Measurements from ENCODE around the gene SLC8A2. TPM values are rescaled to one million over a fixed set of nuclear protein-coding genes. Genes with fewer than 3 reads are reported as not detected.
"Not testable (repeated sequence)": the region's sequence is repeated elsewhere in the genome, so short reads cannot be mapped to it uniquely, and the experiment has no call there.

Gene SLC8A2
- total and polyA plus RNA-seq, 9 donors, result 0.07 to 1.3 (median 0.39) TPM; not detected in 3

GRCh38 chr19:47389150-47389556 is 82.5 kb downstream of the SLC8A2 start:
- H3K27me3 ChIP-seq, result no peaks in the 10 kb centered on the region
- H3K36me3 ChIP-seq, result no peaks in the 10 kb centered on the region
- no peak for TF ChIP-seq POLR2A (IDR thresholded peaks at IDR 0.05)
- no peak for TF ChIP-seq CTCF (IDR thresholded peaks at IDR 0.05)
- no peak for TF ChIP-seq EP300 (IDR thresholded peaks at IDR 0.05)
- no peaks in the 10 kb centered on the region for H3K9me3 ChIP-seq
- no peaks in the 10 kb centered on the region for H3K4me1 ChIP-seq (ENCODE audit: insufficient read depth)
- 76 to 77% (median 76%) methylated on average over 9 of the region's 9 CpGs for WGBS, 3 donors
- H3K4me3 ChIP-seq, result no peak overlapping the region
- H3K27ac ChIP-seq, result no peak overlapping the region
- no peak for DNase-seq
- intact Hi-C loops (cut with DNase I), result no loop called here

GRCh38 chr19:47388721-47389120 is 83.0 kb downstream of the SLC8A2 start:
- H3K27me3 ChIP-seq; H3K4me1 ChIP-seq (ENCODE audit: insufficient read depth); intact Hi-C loops (cut with DNase I); DNase-seq; H3K9me3 ChIP-seq; H3K27ac ChIP-seq; H3K36me3 ChIP-seq; H3K4me3 ChIP-seq: not testable (repeated sequence)
- WGBS, 3 donors, result 89 to 91% (median 91%) methylated on average over 5 of the region's 5 CpGs

GRCh38 chr19:47387623-47388022 is 84.1 kb downstream of the SLC8A2 start:
- 61 to 86% (median 69%) methylated on average over 3 of the region's 3 CpGs for WGBS, 3 donors
- H3K27me3 ChIP-seq; intact Hi-C loops (cut with DNase I); H3K36me3 ChIP-seq; H3K4me1 ChIP-seq (ENCODE audit: insufficient read depth); DNase-seq; H3K9me3 ChIP-seq; H3K4me3 ChIP-seq; H3K27ac ChIP-seq: not testable (repeated sequence)

GRCh38 chr19:47386582-47386981 is 85.1 kb downstream of the SLC8A2 start:
- 81 to 83% (median 82%) methylated on average over 12 of the region's 12 CpGs for WGBS, 3 donors
- H3K27me3 ChIP-seq; H3K27ac ChIP-seq; H3K36me3 ChIP-seq; H3K4me3 ChIP-seq; intact Hi-C loops (cut with DNase I); H3K4me1 ChIP-seq (ENCODE audit: insufficient read depth); H3K9me3 ChIP-seq; DNase-seq: not testable (repeated sequence)

GRCh38 chr19:47384533-47384932 is 87.2 kb downstream of the SLC8A2 start:
- H3K9me3 ChIP-seq; H3K27ac ChIP-seq; DNase-seq; H3K4me3 ChIP-seq; intact Hi-C loops (cut with DNase I); H3K27me3 ChIP-seq; H3K4me1 ChIP-seq (ENCODE audit: insufficient read depth); H3K36me3 ChIP-seq: not testable (repeated sequence)
- WGBS, 3 donors, result 66 to 87% (median 73%) methylated on average over 4 of the region's 4 CpGs

- intact Hi-C loops (cut with DNase I); H3K36me3 ChIP-seq; H3K27ac ChIP-seq; H3K4me1 ChIP-seq (ENCODE audit: insufficient read depth); H3K9me3 ChIP-seq; DNase-seq; H3K4me3 ChIP-seq; H3K27me3 ChIP-seq: not testable (repeated sequence)
- 65 to 77% (median 69%) methylated on average over 5 of the region's 5 CpGs for WGBS, 3 donors
Measured at GRCh38 chr19:47383890-47384289, 87.8 kb downstream of the SLC8A2 start.

GRCh38 chr19:47381653-47382279 is 89.9 kb downstream of the SLC8A2 start:
- Histone ChIP-seq H3K4me1 (ENCODE audit: insufficient read depth) (no peaks in the 10 kb centered on the region), H3K9me3 (no peaks in the 10 kb centered on the region), H3K27me3 (no peaks in the 10 kb centered on the region), H3K4me3 (no peak overlapping the region), H3K27ac (no peak overlapping the region), H3K36me3 (no peaks in the 10 kb centered on the region)
- intact Hi-C loops (cut with DNase I), result no loop called here
- DNase-seq, result no peak
- 79 to 87% (median 85%) methylated on average over 7 to 11 of the region's 11 CpGs for WGBS, 3 donors
- no peak for TF ChIP-seq POLR2A (IDR thresholded peaks at IDR 0.05)
- no peak for TF ChIP-seq EP300 (IDR thresholded peaks at IDR 0.05)
- no peak for TF ChIP-seq CTCF (IDR thresholded peaks at IDR 0.05)

Measured in ovary (tissue), 9 donors.